Thoracic aorta (tissue), 2 donors: ENCODE measurements around the gene PLPPR2. TPM values are rescaled to one million over a fixed set of nuclear protein-coding genes. Genes with fewer than 3 reads are reported as not detected.

Experiments used
- ATAC-seq: fragments of 150-250 bp; one replicate; pipeline ENCODE4 v1.8.0; 2017; ENCODE audit warnings: low read depth; ENCODE audit not compliant: insufficient number of reproducible peaks, low FRiP score
- DNase-seq: peaks from one replicate; pipeline ENCODE4 v3.0.0-alpha.2; 2020; ENCODE audit warnings: low spot score
- H3K27ac ChIP-seq, 2 donors: fragments of 200-600 bp; sonication (generic); 1 replicate in 1 of 2; 2 replicates in 1 of 2; pipeline ENCODE4 v1.5.1; 2016; ENCODE audit warnings: mild to moderate bottlenecking in 2 of 2, moderate library complexity in 2 of 2
- H3K27me3 ChIP-seq: fragments of 200-600 bp; sonication (generic); replicated peaks from 2 replicates; pipeline ENCODE4 v1.6.0; 2016; ENCODE audit warnings: mild to moderate bottlenecking; ENCODE audit not compliant: insufficient read depth
- H3K36me3 ChIP-seq: fragments of 200-600 bp; sonication (generic); one replicate; pipeline ENCODE4 v1.5.1; 2016
- H3K4me1 ChIP-seq, 2 donors: fragments of 200-600 bp; sonication (generic); 1 replicate in 1 of 2; 2 replicates in 1 of 2; pipeline versions ENCODE4 v1.5.1 to v1.6.0; 2016; ENCODE audit warnings: low read depth in 2 of 2, mild to moderate bottlenecking in 1 of 2; ENCODE audit not compliant: control insufficient read depth in 1 of 2
- H3K4me3 ChIP-seq: fragments of 200-600 bp; sonication (generic); 2 replicates; pipeline ENCODE4 v1.5.1; 2016; ENCODE audit warnings: mild to moderate bottlenecking
- H3K9me3 ChIP-seq: fragments of 200-600 bp; sonication (generic); 2 replicates; pipeline ENCODE4 v1.5.1; 2016
- CTCF ChIP-seq: fragments of 200-600 bp; sonication (generic); IDR thresholded peaks from one replicate; pipeline ENCODE4 v1.5.1; 2019; ENCODE audit warnings: antibody characterized with exemption
- total RNA-seq, 2 donors: library from RNA; depleted of rRNA; stranded (reverse); fragments of >200 nt; gene quantifications; one replicate each; pipeline versions ENCODE4 v1.1.0 to v1.2.3, GENCODE V29; 2016

The PLPPR2 gene
- total RNA-seq, 2 donors from 2014 or later: 55.7 to 69.7 TPM

GRCh38 chr19:11356074-11356397 lies 804 bp downstream of the PLPPR2 start:
- ATAC-seq (no peak), DNase-seq (no peak)
- H3K27me3 ChIP-seq: no peaks in the 10 kb centered on the region
- peaks cover 9% of the 10 kb centered on the region for H3K36me3 ChIP-seq
- peaks cover 0 to 11% of the 10 kb centered on the region in 2 donors for H3K4me1 ChIP-seq
- no peaks in the 10 kb centered on the region for H3K9me3 ChIP-seq
- peak overlapping the region; percentile 54 to 55 for H3K27ac ChIP-seq
- TF ChIP-seq CTCF: no peak
- H3K4me3 ChIP-seq: peak overlapping the region; percentile 86

GRCh38 chr19:11356676-11357550 lies 1.7 kb downstream of the PLPPR2 start:
- ATAC-seq (no peak), DNase-seq (no peak)
- Histone ChIP-seq H3K9me3 (no peaks in the 10 kb centered on the region), H3K27ac (no peak overlapping the region), H3K4me1 (peaks cover 0 to 11% of the 10 kb centered on the region in 2 donors), H3K27me3 (no peaks in the 10 kb centered on the region), H3K4me3 (no peak overlapping the region), H3K36me3 (peaks cover 17% of the 10 kb centered on the region)
- no peak for TF ChIP-seq CTCF

GRCh38 chr19:11359421-11359820 lies 4.2 kb downstream of the PLPPR2 start:
- Histone ChIP-seq H3K9me3 (no peaks in the 10 kb centered on the region), H3K4me3 (no peak overlapping the region), H3K4me1 (peaks cover 0 to 11% of the 10 kb centered on the region in 2 donors), H3K27me3 (no peaks in the 10 kb centered on the region), H3K36me3 (peaks cover 24% of the 10 kb centered on the region), H3K27ac (no peak overlapping the region)
- DNase-seq (no peak), ATAC-seq (no peak)
- no peak for TF ChIP-seq CTCF

- DNase-seq (no peak), ATAC-seq (no peak)
- Histone ChIP-seq H3K4me1 (peaks cover 0 to 4% of the 10 kb centered on the region in 2 donors), H3K9me3 (no peaks in the 10 kb centered on the region), H3K4me3 (no peak overlapping the region), H3K27ac (no peak overlapping the region), H3K27me3 (no peaks in the 10 kb centered on the region), H3K36me3 (peaks cover 28% of the 10 kb centered on the region)
- no peak for TF ChIP-seq CTCF
Observed at GRCh38 chr19:11361037-11361770, 6.0 kb downstream of the PLPPR2 start.
